IPS DF 4.7 (cell line): ENCODE measurements around the gene PRKG1.

Source experiments
- DNase-seq: peaks from one replicate; pipeline ENCODE4 v3.0.0-alpha.2; 2013; ENCODE audit warnings: low spot score; ENCODE audit errors: extremely low read depth

The PRKG1 gene

DNA sequence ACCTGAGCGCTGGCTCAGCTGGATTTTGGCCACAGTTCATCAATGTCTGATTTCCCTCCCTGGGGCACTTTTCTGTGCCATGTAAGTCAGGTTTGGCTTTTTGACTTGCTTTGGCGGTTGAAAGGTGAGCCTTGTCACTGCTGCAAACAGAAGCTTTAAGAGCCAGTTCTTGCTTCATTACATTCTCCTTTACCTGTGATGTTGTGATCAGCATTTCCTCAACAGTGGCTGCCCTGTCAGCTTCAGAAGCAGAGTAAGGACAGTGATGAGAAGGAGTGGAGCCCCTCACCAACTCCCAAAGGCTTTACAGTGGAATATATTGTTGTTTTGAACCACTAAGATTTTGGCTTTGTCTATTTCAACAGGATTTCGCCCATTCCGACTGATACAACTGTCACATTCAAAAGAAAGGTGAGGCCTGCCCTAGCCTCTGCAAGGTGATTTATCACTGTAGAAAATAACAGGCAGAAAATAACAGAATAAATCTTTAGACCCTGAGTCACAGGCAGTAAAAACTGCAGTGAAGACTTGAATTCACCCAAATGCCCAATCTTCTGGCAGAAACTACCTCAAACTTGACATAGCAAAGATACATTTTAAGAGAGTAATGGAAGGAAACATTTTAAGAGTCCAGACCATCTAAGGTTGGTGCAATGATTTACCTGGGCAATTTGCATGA lies 1226.5 kb downstream of the PRKG1 start:
- no peak for DNase-seq

DNA sequence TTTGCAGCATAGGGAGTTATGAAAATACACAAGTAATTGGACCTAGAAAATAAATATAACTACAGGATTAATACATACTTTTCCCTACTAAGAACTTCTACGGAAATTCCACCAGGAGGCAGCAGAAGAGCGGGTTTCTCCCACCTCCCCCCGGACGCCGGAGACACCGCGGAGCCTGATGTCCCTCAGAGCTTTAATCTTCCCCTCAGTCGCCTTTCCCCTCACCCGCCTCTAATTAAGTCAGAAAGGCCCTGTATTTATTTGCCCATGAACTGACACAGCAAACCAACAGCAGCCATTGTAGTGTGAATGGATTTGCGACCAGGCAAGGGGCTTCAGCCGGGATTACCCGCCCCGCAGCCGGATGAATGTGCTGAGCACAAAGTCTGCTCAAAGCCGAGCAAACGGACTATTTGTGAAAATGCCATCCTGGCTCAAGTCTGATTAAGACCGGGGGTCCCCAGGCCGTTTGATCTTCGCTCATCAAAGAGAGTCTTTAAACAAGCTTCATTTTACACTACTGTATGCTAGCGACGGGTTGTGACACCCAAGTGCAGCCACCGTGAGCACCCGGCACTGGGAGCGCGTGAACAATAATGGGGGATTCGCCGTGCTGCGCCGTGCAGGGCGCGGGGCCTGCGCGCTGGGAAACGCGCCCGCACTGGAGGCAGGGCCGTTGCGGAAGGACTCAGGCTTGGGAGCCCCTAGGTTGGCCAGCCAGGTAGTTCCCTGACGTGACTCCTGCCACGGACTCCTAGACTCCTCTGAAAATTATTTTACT lies 1234.2 kb downstream of the PRKG1 start:
- peak; percentile 30 for DNase-seq

DNA sequence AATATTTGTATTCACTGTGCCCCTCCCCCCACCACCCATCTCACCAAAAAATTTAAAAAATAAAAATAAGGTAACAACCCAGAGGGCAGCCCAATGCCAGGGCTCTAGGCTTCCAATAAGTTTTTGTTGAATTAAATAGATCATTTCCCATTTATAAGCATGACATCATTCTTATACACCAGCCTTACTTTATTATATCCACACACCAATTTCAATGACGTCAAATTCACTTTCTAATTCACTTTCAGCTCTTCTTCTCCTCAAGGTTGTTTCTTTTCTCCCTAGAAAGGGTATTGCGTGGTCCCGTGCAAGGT lies 1238.6 kb downstream of the PRKG1 start:
- no peak for DNase-seq

DNA sequence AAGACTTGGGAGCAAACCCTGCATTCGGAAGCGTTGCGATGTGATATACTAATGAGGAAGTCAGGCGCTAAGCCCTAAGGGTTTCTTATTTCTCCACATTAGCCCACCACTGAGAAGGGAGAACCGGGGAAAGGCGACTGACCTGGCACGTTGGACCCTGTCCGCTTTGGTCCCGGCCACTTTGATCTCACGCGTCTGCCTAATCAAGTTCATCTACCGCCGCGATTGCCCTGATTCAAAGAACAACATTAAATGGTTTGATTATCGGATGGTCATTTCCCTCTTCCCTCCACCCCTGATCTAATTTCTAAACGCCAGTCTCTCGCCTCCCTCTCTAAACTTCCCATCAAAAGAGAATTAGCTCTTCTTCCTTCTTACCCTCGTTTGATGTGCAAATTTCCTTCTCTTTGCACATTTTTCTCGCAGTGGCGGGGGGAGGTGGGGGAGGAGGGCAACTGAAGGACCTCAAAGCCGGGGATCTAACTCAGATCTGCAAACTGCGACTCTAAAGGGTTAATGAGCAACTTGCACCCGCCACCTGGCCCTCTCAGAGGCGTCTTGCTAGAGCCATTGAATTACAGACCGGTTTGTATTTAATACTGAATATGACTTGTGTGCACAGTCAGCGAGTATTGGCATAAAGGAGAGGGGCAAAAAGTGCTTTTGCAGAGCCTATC lies 1239.1 kb downstream of the PRKG1 start:
- no peak for DNase-seq

DNA sequence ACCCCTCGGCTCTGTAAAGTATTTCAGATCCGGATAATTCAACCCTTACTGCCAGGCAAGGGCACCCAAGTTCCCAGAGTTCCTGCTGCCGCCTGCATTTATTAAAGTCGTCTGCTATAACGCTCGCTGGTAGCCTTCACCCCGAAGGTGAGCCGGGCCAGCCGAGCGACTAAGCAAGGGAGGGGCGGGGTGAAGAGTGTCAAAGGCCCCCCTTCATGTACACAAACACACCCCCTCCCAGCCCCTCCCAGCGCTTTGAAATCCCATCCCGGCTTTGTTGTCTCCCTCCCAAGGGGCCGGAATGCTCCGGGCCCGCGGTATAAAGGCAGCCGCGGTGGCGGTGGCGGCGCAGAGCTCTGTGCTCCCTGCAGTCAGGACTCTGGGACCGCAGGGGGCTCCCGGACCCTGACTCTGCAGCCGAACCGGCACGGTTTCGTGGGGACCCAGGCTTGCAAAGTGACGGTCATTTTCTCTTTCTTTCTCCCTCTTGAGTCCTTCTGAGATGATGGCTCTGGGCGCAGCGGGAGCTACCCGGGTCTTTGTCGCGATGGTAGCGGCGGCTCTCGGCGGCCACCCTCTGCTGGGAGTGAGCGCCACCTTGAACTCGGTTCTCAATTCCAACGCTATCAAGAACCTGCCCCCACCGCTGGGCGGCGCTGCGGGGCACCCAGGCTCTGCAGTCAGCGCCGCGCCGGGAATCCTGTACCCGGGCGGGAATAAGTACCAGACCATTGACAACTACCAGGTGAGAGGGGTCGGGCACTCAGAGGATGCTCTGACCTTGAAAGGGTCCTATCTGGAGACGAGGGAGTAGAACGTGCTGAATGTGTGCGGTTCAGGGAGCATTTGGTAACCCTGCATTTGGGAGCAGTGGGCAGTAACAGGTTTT lies 1239.9 kb downstream of the PRKG1 start, which contains the start of gene DKK1:
Gene DKK1 (plus strand): TSS at position 349 of the 889 bp plus-strand sequence. CDS start 154 bp downstream, at position 503.
- peak; percentile 19 for DNase-seq

DNA sequence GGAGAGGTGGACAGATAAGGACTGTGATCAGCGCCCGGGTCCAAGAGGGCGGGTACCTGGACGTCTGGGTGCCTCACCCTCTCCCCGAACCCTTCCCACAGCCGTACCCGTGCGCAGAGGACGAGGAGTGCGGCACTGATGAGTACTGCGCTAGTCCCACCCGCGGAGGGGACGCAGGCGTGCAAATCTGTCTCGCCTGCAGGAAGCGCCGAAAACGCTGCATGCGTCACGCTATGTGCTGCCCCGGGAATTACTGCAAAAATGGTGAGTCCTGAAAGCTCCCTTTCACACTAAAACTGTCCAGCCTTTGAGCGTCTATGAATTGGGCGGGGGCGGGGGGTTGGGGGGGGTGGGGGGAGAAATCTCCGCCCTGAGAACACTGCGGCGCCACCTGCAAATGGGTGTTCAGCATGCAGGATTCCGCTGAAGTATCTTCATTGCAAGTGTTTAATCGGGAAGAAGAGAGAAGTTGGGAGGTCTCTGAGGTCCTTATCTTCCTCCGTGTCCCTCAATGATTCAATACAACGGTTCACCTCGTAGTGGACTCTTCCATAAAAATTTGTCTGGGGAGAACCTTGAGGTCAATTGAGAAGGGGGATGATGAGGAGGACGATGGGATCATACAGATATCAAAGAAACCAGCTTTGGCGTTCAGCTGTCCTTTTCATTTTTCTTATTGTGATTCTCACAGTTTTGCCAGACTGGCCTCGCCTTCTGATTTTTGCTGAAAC lies 1240.7 kb downstream of the PRKG1 start:
- DNase-seq = no peak

DNA sequence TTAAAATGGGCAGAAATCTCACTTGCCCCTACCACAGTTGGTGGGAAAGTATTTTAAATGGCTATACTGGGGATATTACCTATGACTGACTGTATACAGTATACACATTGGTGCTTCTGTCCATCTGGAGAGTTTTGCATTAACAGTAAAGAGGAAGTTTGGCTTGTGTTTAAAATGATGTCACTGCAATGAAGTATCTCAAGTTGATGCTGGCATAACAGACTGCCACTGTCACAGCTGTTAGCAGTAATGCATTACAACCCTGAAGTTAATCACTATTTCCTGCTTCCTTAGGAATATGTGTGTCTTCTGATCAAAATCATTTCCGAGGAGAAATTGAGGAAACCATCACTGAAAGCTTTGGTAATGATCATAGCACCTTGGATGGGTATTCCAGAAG lies 1241.7 kb downstream of the PRKG1 start:
- DNase-seq = no peak

DNA sequence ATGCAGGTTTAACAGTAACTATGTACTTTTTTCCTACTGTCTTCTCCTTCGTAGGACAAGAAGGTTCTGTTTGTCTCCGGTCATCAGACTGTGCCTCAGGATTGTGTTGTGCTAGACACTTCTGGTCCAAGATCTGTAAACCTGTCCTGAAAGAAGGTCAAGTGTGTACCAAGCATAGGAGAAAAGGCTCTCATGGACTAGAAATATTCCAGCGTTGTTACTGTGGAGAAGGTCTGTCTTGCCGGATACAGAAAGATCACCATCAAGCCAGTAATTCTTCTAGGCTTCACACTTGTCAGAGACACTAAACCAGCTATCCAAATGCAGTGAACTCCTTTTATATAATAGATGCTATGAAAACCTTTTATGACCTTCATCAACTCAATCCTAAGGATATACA lies 1242.2 kb downstream of the PRKG1 start:
- no peak for DNase-seq

DNA sequence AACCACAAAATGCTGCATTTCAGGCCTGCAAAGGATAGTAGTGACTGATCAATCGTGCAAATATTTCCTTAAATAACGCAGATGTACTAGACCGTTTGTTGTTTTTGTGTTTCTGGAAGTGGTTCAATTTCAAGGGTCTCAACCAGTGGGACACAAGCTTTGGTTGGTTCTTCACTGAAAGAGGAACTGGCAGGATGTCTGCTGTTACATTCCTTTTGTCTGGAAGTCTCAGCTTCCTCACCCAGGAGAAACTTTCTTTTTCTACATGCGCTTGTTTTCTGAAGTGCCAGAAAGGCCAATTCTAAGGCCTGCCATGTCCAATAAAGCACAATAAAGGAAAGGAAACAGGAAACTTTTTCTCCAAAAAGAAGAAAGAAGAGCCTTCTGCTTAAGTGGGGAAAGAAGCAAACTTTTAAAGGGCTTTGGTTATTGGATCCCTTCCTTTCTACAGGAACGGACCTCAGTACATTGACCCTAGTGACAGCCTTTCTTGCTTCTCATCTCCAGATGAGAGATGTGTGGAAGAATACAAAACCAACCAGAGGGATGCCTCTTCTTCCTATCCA lies 1243.9 kb downstream of the PRKG1 start:
- DNase-seq = no peak

DNA sequence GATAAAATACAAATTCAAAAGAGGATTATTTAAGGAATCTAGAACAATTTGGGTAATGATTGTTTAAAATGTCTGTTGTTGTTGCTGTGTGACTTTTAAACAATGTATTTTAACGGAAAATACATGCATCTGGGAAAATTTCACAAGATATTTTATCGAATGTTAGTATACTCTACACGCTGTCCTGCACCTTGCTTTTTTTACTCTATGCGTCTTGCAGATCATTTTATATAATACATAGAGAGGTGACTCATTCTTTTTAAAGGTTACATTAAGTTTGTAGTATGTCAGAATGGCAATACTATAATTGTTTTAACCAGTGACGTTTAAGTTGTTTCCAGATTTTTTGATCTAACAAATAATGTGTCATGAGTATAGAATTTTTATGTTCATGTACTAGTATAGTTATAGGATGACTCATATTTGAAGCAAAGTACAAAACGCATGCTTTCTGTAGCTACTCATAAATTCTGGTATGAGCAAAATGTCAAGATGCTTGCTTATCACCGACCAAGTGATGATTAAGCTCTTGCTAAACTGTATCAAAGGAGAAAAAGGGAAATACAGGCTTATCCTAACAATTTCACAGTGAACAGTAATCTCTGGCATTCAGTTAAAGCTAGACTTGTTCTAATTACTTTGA lies 1244.7 kb downstream of the PRKG1 start:
- no peak for DNase-seq

DNA sequence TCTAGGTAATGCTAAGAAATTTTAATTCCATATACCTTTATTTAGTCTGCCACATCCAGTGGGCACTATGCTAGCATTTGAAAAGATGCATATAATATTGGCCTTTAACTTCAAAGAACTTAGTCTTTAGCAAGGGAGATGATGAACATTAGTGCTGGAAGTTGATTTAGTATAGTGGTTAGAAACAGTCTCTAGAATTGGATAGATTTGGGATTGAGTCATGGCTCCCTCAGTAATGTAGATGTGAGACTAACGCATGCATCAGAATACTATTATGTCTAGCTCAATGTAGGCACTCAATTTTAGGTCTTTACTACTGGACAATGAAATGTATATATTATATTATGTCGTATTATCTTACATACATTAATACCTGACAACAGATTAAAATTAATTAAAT lies 1245.6 kb downstream of the PRKG1 start:
- DNase-seq = no peak

DNA sequence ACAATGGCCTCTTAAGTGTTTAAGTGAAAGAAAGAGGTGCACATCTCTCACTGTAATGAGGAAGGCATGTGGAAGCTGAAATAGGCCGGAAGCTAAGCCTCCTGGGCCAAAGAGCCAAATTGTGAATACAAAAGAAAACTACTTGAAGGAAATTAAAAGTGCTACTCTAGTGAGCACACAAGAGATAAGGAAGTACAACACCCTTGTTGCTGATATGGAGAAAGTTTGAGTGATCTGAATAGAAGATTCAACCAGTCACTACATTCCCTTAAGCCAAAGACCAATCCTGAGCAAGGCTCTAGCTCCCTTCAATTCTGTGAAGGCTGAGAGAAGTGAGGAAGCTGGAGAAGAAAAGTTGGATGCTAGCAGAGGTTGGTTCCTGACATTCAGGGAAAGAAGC lies 1248.0 kb downstream of the PRKG1 start:
- DNase-seq = no peak

DNA sequence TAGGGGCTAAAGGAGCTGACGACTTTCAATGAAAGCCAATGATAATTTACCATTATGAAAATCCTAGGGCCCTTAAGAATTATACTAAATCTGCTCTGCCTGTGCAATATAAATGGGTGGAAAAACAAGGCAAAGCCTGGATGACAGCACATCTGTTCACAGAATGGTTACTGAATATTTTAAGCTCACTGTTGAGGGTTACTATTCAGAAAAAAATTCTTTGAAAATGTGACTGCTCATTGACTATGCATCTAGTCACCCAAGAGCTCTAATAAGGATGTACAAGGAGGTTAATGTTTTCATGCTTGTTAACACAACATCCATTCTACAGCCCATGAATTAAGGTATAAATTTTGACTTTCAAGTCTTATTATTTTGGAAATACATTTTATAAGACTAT lies 1248.6 kb downstream of the PRKG1 start:
- no peak for DNase-seq

DNA sequence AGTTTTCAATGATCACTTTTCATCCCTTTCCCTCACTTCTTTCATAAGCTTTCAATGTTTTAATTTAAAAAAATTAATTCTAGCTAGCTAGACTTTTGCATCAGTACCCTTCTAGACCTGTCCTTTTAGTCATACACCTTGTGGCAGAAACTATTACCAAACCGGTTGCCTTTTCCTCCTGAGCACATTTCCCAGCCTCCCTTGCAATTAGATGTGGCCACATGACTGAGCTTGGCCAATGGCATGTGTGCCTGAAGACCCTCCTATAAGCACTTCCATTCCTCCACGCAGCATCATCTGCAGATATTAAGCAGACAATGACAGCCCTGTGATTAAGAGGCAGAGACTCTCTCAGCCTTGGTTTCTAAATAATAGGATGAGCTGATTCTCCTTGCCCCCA lies 1252.1 kb downstream of the PRKG1 start:
- no peak for DNase-seq

DNA sequence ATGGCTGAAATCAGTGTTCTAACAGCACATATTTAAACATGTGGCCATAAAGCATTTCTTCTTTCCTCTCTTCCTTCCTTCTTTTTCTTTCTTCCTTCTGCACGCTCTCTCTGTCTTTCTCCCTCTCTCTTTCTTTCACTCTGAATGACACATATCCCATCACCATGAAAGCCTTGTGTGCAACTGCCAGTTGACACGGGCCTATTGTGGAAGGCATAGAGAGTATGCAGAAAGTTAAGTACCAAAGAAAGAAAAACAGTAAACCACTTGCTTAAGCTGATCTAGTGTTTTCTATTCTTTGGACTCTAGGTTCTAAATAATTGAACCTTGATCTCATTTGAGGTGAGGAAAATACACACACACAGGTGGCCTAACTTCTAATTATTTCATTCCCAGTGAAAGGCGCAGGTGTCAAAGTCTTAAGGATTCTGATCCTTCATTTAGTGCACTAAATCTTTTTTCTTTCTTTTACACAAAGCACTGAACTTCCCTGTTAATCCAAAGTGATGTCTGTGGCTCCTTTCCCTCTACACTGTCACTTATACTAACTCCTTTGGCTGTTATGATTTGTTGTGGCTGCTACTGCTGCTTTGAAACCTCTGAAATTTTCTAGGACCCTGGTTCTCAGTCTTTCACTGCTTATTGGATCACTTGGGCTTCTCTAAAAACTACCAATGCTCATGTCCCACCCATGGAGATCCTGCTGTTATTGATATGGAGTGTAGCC lies 1257.5 kb downstream of the PRKG1 start:
- DNase-seq = no peak

DNA sequence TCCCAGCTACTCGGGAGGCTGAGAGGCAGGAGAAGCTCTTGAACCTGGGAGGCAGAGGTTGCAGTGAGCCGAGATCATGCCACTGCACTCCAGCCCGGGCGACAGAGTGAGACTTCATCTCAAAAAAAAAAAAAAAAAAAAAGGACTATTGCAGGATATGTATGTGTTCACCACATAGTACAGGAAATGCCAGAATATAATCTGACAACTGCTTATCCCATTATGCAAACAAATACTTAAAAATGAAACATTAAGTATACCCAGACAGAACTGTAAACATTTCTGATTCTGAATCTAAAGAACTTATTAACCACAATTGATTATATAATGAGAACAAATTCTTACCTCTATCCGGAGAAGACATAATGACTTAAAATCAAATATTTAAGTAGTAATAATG lies 1258.5 kb downstream of the PRKG1 start:
- no peak for DNase-seq

DNA sequence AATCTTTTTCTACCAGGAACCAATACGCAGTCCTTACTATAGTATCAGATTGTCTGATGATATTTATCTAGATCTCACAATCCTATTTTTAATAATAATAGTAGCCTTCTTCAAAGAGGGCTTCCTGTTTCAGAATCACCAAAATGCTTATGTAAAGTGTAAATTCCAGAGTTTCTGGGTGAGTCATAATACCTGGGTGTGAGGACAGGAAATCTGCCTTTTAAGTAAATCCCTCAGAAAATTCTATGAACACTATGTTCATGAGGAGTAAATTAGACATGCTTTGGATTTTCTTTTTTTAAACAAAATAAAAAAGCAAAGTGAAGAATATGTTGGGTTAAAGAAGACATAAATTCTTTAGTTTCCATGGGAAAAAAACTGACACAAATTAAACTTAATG lies 1260.3 kb downstream of the PRKG1 start:
- no peak for DNase-seq

DNA sequence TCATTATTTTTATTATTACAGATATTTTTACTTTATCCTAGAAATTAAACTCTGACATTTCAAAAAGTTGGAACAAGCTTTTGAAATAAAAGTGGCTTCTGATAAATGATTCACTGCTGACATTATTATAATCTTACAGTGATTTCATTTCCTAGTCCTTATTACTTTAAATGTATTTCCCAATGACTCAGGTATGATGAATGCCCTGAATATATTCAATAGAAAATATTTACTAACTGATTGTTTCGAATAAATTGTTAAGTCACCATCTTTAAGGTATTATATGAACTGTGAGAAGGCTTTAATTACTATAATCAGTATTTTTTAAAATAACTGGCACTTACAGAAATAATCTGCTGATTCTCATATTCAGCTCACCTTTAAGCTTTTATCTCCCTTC lies 1261.4 kb downstream of the PRKG1 start:
- DNase-seq = no peak

DNA sequence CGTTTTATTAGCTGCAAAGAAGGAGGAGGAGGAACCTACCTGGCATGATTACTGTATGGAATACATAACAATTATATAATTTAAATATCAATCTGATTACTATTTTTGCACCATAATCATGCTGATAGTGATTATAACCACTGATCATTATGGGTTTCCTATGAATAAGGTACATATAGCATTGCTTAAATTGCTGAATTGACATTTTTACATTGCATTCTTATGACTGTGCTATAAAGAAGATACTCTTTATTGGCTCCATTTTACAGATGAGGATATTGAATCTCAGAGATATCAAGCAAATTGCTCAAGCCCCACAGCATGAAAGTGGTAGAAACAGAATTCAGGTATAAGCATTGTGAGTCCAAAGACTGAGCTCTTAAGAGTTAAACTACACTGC lies 1262.9 kb downstream of the PRKG1 start:
- DNase-seq = no peak
